ENCODE measurements around the gene MYBPH.

GRCh38 chr1:203206129-203206687 is 30.6 kb upstream of the MYBPH start:
- no peak for TF ChIP-seq CTCF (IDR thresholded peaks at IDR 0.05)
- no peak for TF ChIP-seq POLR2A (IDR thresholded peaks at IDR 0.05)
